ENCODE measurements around the gene ATP6AP1. TPM values are rescaled to one million over a fixed set of nuclear protein-coding genes. Genes with fewer than 3 reads are reported as not detected.

The ATP6AP1 gene
- total and polyA plus RNA-seq, 2 experiments from 2014 or later: 52.4 to 155 TPM

DNA sequence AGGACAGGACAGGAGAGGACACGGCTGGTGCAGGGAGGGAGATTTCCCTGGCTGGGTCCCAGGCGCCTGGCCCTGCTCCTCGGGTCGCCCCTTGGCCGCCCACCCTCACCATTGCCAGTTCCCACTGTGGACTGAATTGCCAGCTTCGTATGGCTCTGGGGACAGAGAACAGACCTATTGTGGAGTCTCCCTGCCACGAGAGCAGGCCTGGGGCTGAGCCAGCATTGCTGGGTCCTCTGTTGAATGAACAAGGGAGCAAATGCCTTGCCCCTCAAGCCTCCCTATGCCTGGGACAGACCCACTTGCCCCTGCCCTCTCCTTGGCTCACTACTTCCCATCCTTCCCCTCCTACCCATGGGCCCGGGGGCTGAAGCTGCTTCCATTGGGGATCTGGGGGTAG lies 33.9 kb downstream of the ATP6AP1 start:
- Histone ChIP-seq H3K27ac (no peak overlapping the region), H3K4me3 (no peak overlapping the region), H3K36me3 (no peaks in the 10 kb centered on the region), H3K27me3 (no peaks in the 10 kb centered on the region), H3K9me3 (ENCODE audit: low read depth) (no peaks in the 10 kb centered on the region), H3K4me1 (ENCODE audit: low read depth) (no peaks in the 10 kb centered on the region)
- TF ChIP-seq, protein P1, sequence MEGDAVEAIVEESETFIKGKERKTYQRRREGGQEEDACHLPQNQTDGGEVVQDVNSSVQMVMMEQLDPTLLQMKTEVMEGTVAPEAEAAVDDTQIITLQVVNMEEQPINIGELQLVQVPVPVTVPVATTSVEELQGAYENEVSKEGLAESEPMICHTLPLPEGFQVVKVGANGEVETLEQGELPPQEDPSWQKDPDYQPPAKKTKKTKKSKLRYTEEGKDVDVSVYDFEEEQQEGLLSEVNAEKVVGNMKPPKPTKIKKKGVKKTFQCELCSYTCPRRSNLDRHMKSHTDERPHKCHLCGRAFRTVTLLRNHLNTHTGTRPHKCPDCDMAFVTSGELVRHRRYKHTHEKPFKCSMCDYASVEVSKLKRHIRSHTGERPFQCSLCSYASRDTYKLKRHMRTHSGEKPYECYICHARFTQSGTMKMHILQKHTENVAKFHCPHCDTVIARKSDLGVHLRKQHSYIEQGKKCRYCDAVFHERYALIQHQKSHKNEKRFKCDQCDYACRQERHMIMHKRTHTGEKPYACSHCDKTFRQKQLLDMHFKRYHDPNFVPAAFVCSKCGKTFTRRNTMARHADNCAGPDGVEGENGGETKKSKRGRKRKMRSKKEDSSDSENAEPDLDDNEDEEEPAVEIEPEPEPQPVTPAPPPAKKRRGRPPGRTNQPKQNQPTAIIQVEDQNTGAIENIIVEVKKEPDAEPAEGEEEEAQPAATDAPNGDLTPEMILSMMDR (IDR thresholded peaks at IDR 0.05; ENCODE audit: low read depth, low read length): no peak
- DNase-seq (ENCODE audit: low read depth in 1 of 2, low spot score in 1 of 2): no peak

DNA sequence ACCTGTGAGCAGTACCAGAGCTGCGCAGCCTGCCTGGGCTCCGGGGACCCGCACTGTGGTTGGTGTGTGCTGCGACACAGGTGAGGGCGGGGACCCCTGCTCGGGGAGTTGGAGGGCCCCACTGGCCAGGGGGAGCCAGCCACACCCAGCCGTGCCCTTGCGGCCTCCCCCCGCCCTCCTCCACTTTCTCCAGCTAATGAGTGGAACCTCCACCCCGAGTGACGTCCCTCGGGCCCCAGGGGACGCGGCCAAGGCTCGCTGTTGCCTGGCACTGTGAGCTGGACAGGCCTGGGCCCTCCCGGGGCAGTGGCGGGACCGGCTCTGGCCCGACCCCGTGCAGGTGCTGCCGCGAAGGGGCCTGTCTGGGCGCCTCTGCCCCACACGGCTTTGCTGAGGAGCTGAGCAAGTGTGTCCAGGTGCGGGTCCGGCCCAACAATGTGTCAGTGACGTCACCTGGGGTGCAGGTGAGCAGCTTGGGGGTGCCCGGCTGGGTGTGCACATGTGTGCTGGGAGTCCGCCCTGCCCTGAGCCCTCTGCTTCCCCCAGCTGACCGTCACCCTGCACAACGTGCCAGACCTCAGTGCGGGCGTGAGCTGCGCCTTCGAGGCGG lies 35.2 kb downstream of the ATP6AP1 start:
- H3K36me3 ChIP-seq: no peaks in the 10 kb centered on the region
- H3K27me3 ChIP-seq: no peaks in the 10 kb centered on the region
- no peak overlapping the region for H3K27ac ChIP-seq
- TF ChIP-seq, protein P1 (IDR thresholded peaks at IDR 0.05; ENCODE audit: low read depth, low read length): no peak
- DNase-seq (ENCODE audit: low read depth in 1 of 2, low spot score in 1 of 2): no peak
- H3K4me1 ChIP-seq (ENCODE audit: low read depth): no peaks in the 10 kb centered on the region
- no peaks in the 10 kb centered on the region for H3K9me3 ChIP-seq (ENCODE audit: low read depth)
- no peak overlapping the region for H3K4me3 ChIP-seq

DNA sequence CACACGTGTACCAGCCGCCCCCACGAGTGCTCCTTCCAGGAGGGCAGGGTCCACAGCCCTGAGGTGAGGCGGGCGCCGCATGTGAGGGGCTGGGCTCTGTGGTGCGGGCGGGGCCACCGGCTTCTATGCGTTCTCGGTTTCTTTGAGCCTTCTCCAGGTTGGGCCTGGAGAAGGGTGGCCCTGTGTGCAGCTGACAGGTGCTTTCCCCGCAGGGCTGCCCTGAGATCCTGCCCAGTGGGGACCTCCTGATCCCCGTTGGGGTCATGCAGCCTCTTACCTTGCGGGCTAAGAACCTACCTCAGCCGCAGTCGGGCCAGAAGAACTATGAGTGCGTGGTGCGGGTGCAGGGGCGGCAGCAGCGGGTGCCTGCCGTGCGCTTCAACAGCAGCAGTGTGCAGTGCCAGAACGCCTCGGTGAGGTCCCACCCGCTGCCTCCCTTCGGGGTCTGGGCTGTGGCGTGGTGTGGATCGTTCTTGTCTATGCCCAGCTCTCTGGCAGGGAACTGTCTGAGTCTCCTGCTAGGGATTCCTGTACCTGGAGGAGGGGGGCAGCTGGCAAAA lies 36.4 kb downstream of the ATP6AP1 start:
- Histone ChIP-seq H3K36me3 (no peaks in the 10 kb centered on the region), H3K4me1 (ENCODE audit: low read depth) (no peaks in the 10 kb centered on the region), H3K27ac (no peak overlapping the region)

DNA sequence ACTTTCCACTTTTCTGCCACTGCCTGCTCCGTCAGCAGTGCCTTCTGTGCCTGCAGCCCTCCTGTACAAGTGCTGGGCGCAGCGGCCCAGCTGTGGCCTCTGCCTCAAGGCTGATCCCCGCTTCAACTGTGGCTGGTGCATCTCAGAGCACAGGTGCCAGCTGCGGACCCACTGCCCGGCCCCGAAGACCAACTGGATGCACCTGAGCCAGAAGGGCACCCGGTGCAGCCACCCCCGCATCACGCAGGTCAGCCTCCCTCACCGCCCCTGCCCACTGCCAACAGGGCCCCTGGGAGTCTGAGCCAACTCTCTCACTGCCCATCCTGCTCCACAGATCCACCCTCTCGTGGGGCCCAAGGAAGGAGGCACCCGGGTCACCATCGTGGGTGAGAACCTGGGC lies 37.1 kb downstream of the ATP6AP1 start:
- TF ChIP-seq, protein P1 (IDR thresholded peaks at IDR 0.05; ENCODE audit: low read depth, low read length): no peak
- Histone ChIP-seq H3K36me3 (no peaks in the 10 kb centered on the region), H3K9me3 (ENCODE audit: low read depth) (no peaks in the 10 kb centered on the region), H3K4me1 (ENCODE audit: low read depth) (no peaks in the 10 kb centered on the region), H3K4me3 (no peak overlapping the region), H3K27me3 (no peaks in the 10 kb centered on the region), H3K27ac (no peak overlapping the region)
- DNase-seq (ENCODE audit: low read depth in 1 of 2, low spot score in 1 of 2): no peak

More for the DNA sequence above, 36.4 kb downstream of the ATP6AP1 start:
- TF ChIP-seq, protein P1 (IDR thresholded peaks at IDR 0.05; ENCODE audit: low read depth, low read length): no peak
- Histone ChIP-seq H3K27me3 (no peaks in the 10 kb centered on the region), H3K9me3 (ENCODE audit: low read depth) (no peaks in the 10 kb centered on the region), H3K4me3 (no peak overlapping the region)
- DNase-seq (ENCODE audit: low read depth in 1 of 2, low spot score in 1 of 2): no peak

DNA sequence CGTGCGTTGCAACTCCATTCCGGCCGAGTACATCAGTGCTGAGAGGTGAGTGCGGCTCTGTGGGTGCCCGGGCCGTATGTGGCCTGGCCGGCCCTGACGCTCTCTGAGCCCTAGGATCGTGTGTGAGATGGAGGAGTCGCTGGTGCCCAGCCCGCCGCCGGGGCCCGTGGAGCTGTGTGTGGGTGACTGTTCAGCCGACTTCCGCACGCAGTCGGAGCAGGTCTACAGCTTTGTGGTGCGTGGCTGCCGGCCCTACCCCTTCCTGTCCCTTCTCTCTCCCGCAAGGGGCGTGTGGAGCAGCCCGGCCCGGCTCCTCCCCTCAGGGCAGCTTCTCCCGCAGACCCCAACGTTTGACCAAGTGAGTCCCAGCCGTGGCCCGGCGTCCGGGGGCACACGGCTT lies 37.6 kb downstream of the ATP6AP1 start:
- TF ChIP-seq, protein P1 (IDR thresholded peaks at IDR 0.05; ENCODE audit: low read depth, low read length): no peak

More for the DNA sequence above, 37.6 kb downstream of the ATP6AP1 start:
- H3K4me1 ChIP-seq (ENCODE audit: low read depth): no peaks in the 10 kb centered on the region
- no peak overlapping the region for H3K27ac ChIP-seq
- DNase-seq (ENCODE audit: low read depth in 1 of 2, low spot score in 1 of 2): no peak
- no peaks in the 10 kb centered on the region for H3K27me3 ChIP-seq
- no peak overlapping the region for H3K4me3 ChIP-seq
- no peaks in the 10 kb centered on the region for H3K9me3 ChIP-seq (ENCODE audit: low read depth)
- H3K36me3 ChIP-seq: no peaks in the 10 kb centered on the region
